NB4 (cell line): Measurements from ENCODE around the gene SRXN1.

Experiments used
- DNase-seq: peaks from one replicate; pipeline ENCODE4 v3.0.0; 2010; ENCODE audit warnings: low read depth
- H3K4me3 ChIP-seq: one replicate; pipeline ENCODE4 v1.5.1; 2011; ENCODE audit warnings: mild to moderate bottlenecking, low read depth, low read length, moderate library complexity
- MYC ChIP-seq: IDR thresholded peaks from 2 replicates; pipeline ENCODE4 v1.6.1; 2011; ENCODE audit warnings: low read depth, low read length
- POLR2A ChIP-seq: IDR thresholded peaks from 2 replicates; pipeline ENCODE4 v1.6.1; 2011; ENCODE audit warnings: mild to moderate bottlenecking; ENCODE audit not compliant: insufficient read length; ENCODE audit errors: extremely low read depth
- TF ChIP-seq, protein P1 (sequence below): IDR thresholded peaks from one replicate; pipeline ENCODE4 v1.5.1; 2012; ENCODE audit warnings: low read depth, low read length
- TF ChIP-seq, protein P2 (sequence below): IDR thresholded peaks from 2 replicates; pipeline ENCODE4 v1.6.1; 2011; ENCODE audit warnings: low read depth, low read length

Gene SRXN1

DNA sequence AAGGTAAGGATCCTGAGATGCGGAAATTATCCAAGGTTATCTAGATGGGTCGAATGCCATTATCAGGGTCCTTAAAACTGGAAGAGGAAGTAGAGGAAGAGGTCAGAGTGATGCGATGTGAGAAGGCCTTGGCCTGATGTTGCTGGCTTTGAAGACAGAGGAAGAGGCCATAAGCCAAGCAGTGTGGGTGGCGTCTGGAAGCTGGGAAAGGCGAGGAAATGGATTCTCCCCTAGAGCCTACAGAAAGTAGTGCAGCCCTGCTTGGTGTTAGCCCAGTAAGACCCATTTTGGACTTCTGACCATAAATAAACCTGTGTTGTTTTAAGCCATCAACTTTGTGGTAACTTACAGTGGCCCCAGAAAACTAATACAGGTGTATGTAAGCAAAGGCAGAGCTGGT, 2.0 kb downstream of the SRXN1 start:
- peak; percentile 33 for DNase-seq
- no peak for TF ChIP-seq POLR2A
- TF ChIP-seq, protein P1, sequence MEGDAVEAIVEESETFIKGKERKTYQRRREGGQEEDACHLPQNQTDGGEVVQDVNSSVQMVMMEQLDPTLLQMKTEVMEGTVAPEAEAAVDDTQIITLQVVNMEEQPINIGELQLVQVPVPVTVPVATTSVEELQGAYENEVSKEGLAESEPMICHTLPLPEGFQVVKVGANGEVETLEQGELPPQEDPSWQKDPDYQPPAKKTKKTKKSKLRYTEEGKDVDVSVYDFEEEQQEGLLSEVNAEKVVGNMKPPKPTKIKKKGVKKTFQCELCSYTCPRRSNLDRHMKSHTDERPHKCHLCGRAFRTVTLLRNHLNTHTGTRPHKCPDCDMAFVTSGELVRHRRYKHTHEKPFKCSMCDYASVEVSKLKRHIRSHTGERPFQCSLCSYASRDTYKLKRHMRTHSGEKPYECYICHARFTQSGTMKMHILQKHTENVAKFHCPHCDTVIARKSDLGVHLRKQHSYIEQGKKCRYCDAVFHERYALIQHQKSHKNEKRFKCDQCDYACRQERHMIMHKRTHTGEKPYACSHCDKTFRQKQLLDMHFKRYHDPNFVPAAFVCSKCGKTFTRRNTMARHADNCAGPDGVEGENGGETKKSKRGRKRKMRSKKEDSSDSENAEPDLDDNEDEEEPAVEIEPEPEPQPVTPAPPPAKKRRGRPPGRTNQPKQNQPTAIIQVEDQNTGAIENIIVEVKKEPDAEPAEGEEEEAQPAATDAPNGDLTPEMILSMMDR, result peak; percentile 2

DNA sequence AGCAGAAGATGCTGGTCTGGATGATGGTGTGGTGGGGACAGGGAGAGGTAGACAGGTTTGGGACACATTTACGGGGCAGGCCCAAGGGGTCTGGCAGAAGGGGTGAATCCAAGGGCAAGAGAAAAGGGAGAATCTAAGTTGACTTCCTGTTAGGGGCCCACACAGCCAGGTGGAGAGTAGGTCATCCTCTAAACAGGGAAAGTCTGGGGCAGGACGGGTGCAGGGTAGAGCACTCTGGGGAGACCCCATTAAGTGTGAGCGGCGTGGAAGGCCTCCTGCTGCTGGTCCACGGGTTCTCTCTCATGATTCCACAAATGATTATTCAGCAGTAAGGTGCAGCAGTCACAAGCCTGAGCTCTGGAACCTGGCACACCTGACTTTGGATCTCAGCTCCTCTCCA, 2.7 kb downstream of the SRXN1 start:
- H3K4me3 ChIP-seq, result no peak overlapping the region
- no peak for DNase-seq
- no peak for TF ChIP-seq MYC
- TF ChIP-seq, protein P2, sequence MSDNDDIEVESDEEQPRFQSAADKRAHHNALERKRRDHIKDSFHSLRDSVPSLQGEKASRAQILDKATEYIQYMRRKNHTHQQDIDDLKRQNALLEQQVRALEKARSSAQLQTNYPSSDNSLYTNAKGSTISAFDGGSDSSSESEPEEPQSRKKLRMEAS, result no peak
- TF ChIP-seq, protein P1, result no peak
- no peak for TF ChIP-seq POLR2A

More for the DNA sequence above, 2.0 kb downstream of the SRXN1 start:
- no peak overlapping the region for H3K4me3 ChIP-seq

DNA sequence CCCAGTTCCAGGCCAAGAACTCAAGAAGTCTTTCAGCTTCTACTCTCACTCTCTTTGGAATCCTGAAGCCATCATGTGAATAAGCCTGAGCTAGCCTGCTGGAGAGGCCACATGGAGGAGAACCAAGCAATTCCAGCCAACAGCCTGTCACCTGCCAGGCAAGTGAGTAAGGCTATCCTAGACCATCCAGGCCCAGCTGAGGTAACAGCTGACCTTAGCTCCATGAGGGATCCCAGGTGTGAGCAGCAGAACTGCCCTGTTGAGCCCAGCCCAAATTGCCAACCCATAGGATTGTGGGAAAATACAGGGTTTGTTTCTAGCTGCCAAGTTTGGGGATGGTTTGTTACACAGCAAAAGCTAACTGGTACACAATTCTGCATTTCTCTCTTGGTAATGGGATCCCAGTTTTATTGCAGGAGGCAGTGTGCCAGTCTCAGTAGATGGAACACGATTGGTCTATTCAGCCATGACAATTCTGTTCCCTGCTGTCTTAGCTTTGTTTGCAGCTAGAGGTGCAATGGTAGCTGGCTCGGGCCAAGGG, 5.5 kb downstream of the SRXN1 start:
- DNase-seq, result no peak
- H3K4me3 ChIP-seq, result no peak overlapping the region
- TF ChIP-seq MYC (no peak), POLR2A (no peak)
- TF ChIP-seq, protein P2, result no peak
- TF ChIP-seq, protein P1, result no peak

GRCh38 chr20:646868-647233, 6.1 kb downstream of the SRXN1 start:
- TF ChIP-seq, protein P1, result no peak
- TF ChIP-seq POLR2A (no peak), MYC (no peak)
- TF ChIP-seq, protein P2, result no peak
- no peak overlapping the region for H3K4me3 ChIP-seq
- no peak for DNase-seq

- TF ChIP-seq MYC, result no peak
- TF ChIP-seq, protein P2, result no peak
- TF ChIP-seq POLR2A, result no peak
- TF ChIP-seq, protein P1, result no peak
- no peak overlapping the region for H3K4me3 ChIP-seq
- no peak for DNase-seq
Observed at GRCh38 chr20:646107-646867, 6.7 kb downstream of the SRXN1 start.
